ENCODE measurements around the gene BRD4. TPM values are rescaled to one million over a fixed set of nuclear protein-coding genes. Genes with fewer than 3 reads are reported as not detected.

Gene BRD4
- total RNA-seq, 1 donor from 2014 or later, result 60.9 TPM

DNA sequence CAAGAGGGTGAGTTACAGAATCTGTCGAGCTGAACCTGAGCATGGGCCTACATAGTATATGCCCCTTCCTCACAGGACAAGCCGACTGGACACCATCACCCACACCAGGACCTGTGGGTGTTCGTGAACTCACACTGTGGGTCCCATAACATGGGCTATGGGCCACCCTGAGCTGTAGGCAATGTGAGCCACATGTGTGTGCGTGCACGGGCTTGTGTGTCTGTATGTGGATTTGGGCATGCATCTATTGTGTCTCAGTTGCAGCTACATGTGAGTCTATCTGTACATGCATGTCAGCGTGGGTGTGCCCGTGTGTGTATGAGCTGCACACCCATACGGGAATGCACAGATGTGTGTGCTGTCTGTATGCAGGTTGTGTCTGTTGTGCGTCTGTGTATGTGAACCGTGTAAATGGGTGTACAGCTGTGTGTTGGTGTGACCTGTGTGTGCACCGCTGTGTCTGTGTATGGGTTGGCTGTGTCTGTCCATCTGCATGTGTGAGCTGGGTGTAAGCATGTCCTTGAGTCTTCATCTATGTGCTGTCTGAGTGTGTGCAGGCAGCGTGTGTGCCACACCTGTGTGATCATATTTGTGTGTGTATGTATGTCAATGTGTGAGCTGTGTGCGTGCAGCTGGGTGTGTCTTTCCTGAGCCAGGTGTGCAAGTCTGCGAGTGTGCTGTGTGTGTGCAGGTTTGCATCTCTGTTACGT, 133.2 kb downstream of the BRD4 start:
- no peaks in the 10 kb centered on the region for H3K36me3 ChIP-seq
- peaks cover 88% of the 10 kb centered on the region for H3K27me3 ChIP-seq (ENCODE audit: low read depth)
- peak overlapping the region; percentile 66 for H3K4me3 ChIP-seq
- no peak for DNase-seq
- H3K27ac ChIP-seq (replicated peaks), result peak overlapping the region; percentile 83
- TF ChIP-seq, protein P1, sequence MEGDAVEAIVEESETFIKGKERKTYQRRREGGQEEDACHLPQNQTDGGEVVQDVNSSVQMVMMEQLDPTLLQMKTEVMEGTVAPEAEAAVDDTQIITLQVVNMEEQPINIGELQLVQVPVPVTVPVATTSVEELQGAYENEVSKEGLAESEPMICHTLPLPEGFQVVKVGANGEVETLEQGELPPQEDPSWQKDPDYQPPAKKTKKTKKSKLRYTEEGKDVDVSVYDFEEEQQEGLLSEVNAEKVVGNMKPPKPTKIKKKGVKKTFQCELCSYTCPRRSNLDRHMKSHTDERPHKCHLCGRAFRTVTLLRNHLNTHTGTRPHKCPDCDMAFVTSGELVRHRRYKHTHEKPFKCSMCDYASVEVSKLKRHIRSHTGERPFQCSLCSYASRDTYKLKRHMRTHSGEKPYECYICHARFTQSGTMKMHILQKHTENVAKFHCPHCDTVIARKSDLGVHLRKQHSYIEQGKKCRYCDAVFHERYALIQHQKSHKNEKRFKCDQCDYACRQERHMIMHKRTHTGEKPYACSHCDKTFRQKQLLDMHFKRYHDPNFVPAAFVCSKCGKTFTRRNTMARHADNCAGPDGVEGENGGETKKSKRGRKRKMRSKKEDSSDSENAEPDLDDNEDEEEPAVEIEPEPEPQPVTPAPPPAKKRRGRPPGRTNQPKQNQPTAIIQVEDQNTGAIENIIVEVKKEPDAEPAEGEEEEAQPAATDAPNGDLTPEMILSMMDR (IDR thresholded peaks at IDR 0.05; ENCODE audit: borderline replicate concordance), result no peak
- no peaks in the 10 kb centered on the region for H3K9me3 ChIP-seq (replicated peaks)
- peaks cover 35% of the 10 kb centered on the region for H3K4me1 ChIP-seq
- intact Hi-C loops (cut with micrococcal nuclease), result no loop called here

DNA sequence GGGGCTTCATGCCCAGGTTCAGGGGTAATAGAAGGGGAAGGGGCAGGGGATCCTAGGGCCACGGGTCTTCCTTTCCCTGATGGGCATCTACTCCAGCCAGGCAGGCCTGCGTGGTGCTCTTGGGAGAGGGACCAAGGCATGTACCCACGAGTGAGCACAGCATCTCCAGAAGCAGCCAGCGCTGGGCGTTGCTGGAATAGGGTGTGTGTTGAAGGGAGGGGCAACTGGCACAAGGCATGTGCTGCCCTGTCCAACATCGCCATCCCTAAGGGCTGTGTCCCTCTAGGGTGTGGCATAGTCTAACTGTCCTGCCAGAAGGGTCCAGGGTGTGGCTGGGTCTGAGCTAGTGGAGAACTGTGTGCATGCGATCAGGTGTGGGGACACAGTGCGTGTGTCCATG, 134.4 kb downstream of the BRD4 start:
- H3K4me1 ChIP-seq, result peaks cover 35% of the 10 kb centered on the region
- peaks cover 98% of the 10 kb centered on the region for H3K27me3 ChIP-seq (ENCODE audit: low read depth)
- no peak for DNase-seq
- peak overlapping the region; percentile 66 for H3K4me3 ChIP-seq
- no peaks in the 10 kb centered on the region for H3K9me3 ChIP-seq (replicated peaks)
- H3K36me3 ChIP-seq, result no peaks in the 10 kb centered on the region
- peak overlapping the region; percentile 83 for H3K27ac ChIP-seq (replicated peaks)
- intact Hi-C loops (cut with micrococcal nuclease), result no loop called here
- TF ChIP-seq, protein P1 (IDR thresholded peaks at IDR 0.05; ENCODE audit: borderline replicate concordance), result no peak

DNA sequence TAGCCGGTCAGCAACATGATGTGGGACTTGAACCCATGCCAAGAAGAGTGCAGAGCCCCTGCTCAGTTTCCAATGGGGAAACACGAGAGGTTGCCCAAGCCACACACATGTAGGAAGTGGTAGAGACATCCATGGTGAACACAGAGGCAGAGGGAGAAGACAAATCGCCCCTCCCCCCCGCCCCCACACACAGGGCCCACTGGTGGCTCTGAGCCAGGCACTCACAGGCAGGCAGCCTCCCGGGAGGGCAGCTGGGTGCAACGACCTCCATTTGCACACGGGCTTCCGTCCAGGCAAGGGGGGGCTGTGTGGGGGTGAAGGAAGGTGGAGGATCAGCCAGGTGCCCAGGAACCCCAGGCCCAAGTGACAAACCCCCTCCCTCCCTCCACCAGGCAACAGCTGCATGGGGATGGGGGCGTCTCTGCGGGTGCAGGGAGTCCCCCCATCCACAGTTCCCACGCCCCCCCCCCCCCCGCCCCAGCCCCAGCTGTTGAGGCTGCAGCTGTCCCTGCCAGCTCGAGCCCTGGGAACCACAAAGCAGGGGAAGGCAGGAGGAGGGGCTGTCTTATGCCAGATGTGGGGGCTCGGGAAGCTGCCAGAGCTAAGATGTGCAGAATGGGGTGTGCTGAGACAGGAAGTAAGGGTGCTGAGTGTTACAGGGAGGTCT, 134.9 kb downstream of the BRD4 start:
- no peak for DNase-seq
- Histone ChIP-seq H3K27ac (replicated peaks) (peak overlapping the region; percentile 83), H3K4me1 (peaks cover 35% of the 10 kb centered on the region), H3K27me3 (ENCODE audit: low read depth) (peaks cover 98% of the 10 kb centered on the region), H3K9me3 (replicated peaks) (no peaks in the 10 kb centered on the region), H3K4me3 (peak overlapping the region; percentile 66), H3K36me3 (no peaks in the 10 kb centered on the region)
- TF ChIP-seq, protein P1 (IDR thresholded peaks at IDR 0.05; ENCODE audit: borderline replicate concordance), result no peak
- intact Hi-C loops (cut with micrococcal nuclease), result no loop called here

DNA sequence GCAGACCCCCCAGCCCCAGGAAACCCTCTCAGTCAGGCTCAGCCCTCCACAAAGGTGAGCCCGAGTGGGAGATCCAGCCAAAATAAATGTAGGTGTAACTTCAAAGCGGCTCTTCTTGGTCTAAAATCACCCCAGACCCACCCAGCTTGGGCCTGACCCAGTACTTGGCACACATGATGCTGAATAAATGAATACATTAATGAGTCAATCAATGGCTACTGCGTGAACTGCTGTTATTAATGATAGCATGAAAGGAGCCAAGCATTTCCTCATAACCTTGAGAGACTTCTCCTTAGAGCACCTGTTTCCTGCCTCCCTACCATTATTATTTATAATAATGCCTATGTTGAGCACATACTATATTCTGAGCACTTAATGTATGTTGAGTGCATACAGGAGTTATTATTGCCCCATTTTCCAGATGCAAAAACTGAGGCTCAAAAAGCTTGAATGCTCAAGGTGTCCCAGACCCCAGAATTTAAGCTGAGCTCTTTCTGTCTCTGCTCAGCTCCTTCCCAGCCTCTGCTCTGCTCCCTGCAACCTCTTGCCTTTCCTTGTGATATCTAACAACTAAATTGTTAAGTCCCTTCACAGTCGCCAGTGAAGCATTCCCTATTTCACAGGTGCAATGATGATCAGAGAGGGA, 135.9 kb downstream of the BRD4 start:
- Histone ChIP-seq H3K27me3 (ENCODE audit: low read depth) (peaks cover 96% of the 10 kb centered on the region), H3K4me1 (peaks cover 35% of the 10 kb centered on the region), H3K9me3 (replicated peaks) (no peaks in the 10 kb centered on the region), H3K27ac (replicated peaks) (peak overlapping the region; percentile 83), H3K4me3 (peak overlapping the region; percentile 66), H3K36me3 (no peaks in the 10 kb centered on the region)
- intact Hi-C loops (cut with micrococcal nuclease), result no loop called here
- no peak for DNase-seq
- TF ChIP-seq, protein P1 (IDR thresholded peaks at IDR 0.05; ENCODE audit: borderline replicate concordance), result no peak

DNA sequence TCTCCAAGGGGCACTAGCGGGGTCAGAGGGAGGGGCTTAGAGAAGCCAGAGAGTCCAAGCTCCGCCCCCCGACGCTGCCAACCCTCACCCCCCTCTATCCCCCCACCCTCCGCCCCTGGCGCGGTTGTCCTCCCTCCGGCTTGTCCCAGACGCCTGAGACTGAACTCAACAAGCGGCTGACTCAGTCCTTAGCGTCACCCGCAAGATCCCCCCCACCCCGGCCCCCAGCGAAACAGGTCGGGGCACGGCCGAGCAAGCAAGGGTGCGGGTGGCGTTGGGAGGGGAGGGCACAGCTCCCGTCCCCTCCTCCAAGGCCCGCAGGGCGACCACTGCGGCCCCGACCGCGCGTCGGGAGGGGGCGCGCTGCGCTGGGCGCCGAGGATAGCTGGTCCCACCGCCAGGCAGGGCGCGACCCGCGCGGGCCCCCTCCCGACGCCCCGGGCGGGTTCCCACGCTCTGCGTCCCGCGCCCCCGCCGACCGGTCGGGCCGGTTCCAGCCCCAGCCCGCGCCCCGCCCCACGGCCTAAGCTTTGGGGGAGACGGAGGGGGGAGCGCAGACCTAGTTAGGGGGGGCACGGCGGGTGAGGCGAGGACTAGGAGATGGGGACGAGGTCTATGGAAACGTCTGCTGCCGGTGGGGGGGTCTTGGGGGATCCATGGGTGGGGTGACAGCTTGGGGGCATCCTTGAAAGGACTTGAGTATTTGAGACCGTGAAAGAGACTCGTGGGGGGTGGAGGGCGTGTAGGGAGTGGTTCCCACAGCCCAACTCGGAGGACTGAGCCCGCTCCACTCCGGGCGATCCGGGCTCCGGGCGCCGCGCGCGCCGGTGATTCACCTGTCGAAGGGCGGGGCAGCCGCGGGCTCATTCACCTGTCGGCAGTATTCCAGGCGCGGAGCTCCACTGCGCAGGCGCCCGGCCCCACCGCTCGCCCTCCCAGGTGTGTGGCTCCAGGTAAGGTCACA, 136.7 kb downstream of the BRD4 start:
- H3K36me3 ChIP-seq, result no peaks in the 10 kb centered on the region
- DNase-seq, result peak; percentile 39
- TF ChIP-seq, protein P1 (IDR thresholded peaks at IDR 0.05; ENCODE audit: borderline replicate concordance), result peak; percentile 23
- peak overlapping the region; percentile 83 for H3K27ac ChIP-seq (replicated peaks)
- intact Hi-C loops (cut with micrococcal nuclease), result no loop called here
- H3K27me3 ChIP-seq (ENCODE audit: low read depth), result peaks cover 89% of the 10 kb centered on the region
- peaks cover 35% of the 10 kb centered on the region for H3K4me1 ChIP-seq
- H3K4me3 ChIP-seq, result peak overlapping the region; percentile 66
- no peaks in the 10 kb centered on the region for H3K9me3 ChIP-seq (replicated peaks)

Measured in left ventricle myocardium inferior (tissue), 1 donor.